Fibroblast of lung (primary cell): ENCODE data around the gene DYNAP.

Experiments
- EZH2 ChIP-seq: IDR thresholded peaks from 2 replicates; pipeline ENCODE4 v1.5.1; 2012; ENCODE audit warnings: low read length, control low read depth, mild to moderate bottlenecking; ENCODE audit errors: missing control alignments
- TF ChIP-seq, protein P1 (sequence below), 2 donors: IDR thresholded peaks in 1 of 2; conservative IDR thresholded peaks in 1 of 2; 1 replicate in 1 of 2; 2 replicates in 1 of 2; pipeline ENCODE4 v1.5.1; 2011 to 2012; ENCODE audit warnings: low read length in 2 of 2, control low read depth in 1 of 2, inconsistent platforms in 1 of 2, low read depth in 1 of 2, mild to moderate bottlenecking in 1 of 2

GRCh38 chr18:54555996-54556395, 35.0 kb upstream of the DYNAP start:
- TF ChIP-seq, protein P1, sequence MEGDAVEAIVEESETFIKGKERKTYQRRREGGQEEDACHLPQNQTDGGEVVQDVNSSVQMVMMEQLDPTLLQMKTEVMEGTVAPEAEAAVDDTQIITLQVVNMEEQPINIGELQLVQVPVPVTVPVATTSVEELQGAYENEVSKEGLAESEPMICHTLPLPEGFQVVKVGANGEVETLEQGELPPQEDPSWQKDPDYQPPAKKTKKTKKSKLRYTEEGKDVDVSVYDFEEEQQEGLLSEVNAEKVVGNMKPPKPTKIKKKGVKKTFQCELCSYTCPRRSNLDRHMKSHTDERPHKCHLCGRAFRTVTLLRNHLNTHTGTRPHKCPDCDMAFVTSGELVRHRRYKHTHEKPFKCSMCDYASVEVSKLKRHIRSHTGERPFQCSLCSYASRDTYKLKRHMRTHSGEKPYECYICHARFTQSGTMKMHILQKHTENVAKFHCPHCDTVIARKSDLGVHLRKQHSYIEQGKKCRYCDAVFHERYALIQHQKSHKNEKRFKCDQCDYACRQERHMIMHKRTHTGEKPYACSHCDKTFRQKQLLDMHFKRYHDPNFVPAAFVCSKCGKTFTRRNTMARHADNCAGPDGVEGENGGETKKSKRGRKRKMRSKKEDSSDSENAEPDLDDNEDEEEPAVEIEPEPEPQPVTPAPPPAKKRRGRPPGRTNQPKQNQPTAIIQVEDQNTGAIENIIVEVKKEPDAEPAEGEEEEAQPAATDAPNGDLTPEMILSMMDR (conservative IDR thresholded peaks at IDR 0.05 in 1 of 2, IDR thresholded peaks at IDR 0.05 in 1 of 2; ENCODE audit: low read depth in 1 of 2, low read length in 2 of 2): no peak
- no peak for TF ChIP-seq EZH2
